Hematopoietic multipotent progenitor cell treated with erythropoietin and hydrocortisone succinate and interleukin-3 and kit ligand, for 4 days (in vitro differentiated cells): ENCODE measurements around the gene BMP8B.
"Not testable (repeated sequence)": the region's sequence is repeated elsewhere in the genome, so short reads cannot be mapped to it uniquely, and the experiment has no call there.

Source experiments
- DNase-seq: peaks from one replicate; pipeline ENCODE4 v3.0.0-alpha.2; 2015

The BMP8B gene

GRCh38 chr1:39808784-39809517, 20.3 kb upstream of the BMP8B start:
- no peak for DNase-seq

- DNase-seq = no peak
Observed at GRCh38 chr1:39805385-39805784, 16.7 kb upstream of the BMP8B start.

GRCh38 chr1:39802496-39803260, 14.0 kb upstream of the BMP8B start:
- no peak for DNase-seq

GRCh38 chr1:39800471-39800835, 11.8 kb upstream of the BMP8B start:
- no peak for DNase-seq

- peak; percentile 73 for DNase-seq
Observed at GRCh38 chr1:39799770-39800470, 11.3 kb upstream of the BMP8B start.

GRCh38 chr1:39798859-39799769, 10.4 kb upstream of the BMP8B start:
- DNase-seq = peak; percentile 97

GRCh38 chr1:39795651-39796050, 7.0 kb upstream of the BMP8B start:
- no peak for DNase-seq

- DNase-seq = no peak
Observed at GRCh38 chr1:39791838-39792237, 3.2 kb upstream of the BMP8B start.

GRCh38 chr1:39789571-39790110, 976 bp upstream of the BMP8B start:
- DNase-seq = no peak

- DNase-seq = no peak
Observed at GRCh38 chr1:39788426-39788757, 273 bp downstream of the BMP8B start.

GRCh38 chr1:39787964-39788363, 701 bp downstream of the BMP8B start:
- not testable (repeated sequence) for DNase-seq

- no peak for DNase-seq
Observed at GRCh38 chr1:39787468-39787867, 1.2 kb downstream of the BMP8B start.

- not testable (repeated sequence) for DNase-seq
Observed at GRCh38 chr1:39787108-39787375, 1.6 kb downstream of the BMP8B start.

GRCh38 chr1:39786303-39787107, 2.2 kb downstream of the BMP8B start:
- DNase-seq = not testable (repeated sequence)

- not testable (repeated sequence) for DNase-seq
Observed at GRCh38 chr1:39782685-39783084, 6.0 kb downstream of the BMP8B start.

GRCh38 chr1:39782103-39782502, 6.6 kb downstream of the BMP8B start:
- no peak for DNase-seq

GRCh38 chr1:39781349-39781715, 7.3 kb downstream of the BMP8B start:
- no peak for DNase-seq

GRCh38 chr1:39779821-39780220, 8.8 kb downstream of the BMP8B start:
- no peak for DNase-seq

- DNase-seq = no peak
Observed at GRCh38 chr1:39779137-39779536, 9.5 kb downstream of the BMP8B start.

- DNase-seq = not testable (repeated sequence)
Observed at GRCh38 chr1:39778463-39779099, 10.1 kb downstream of the BMP8B start.

GRCh38 chr1:39777896-39778295, 10.8 kb downstream of the BMP8B start:
- DNase-seq = not testable (repeated sequence)
